Measurements from ENCODE around the gene GRID1.

DNA sequence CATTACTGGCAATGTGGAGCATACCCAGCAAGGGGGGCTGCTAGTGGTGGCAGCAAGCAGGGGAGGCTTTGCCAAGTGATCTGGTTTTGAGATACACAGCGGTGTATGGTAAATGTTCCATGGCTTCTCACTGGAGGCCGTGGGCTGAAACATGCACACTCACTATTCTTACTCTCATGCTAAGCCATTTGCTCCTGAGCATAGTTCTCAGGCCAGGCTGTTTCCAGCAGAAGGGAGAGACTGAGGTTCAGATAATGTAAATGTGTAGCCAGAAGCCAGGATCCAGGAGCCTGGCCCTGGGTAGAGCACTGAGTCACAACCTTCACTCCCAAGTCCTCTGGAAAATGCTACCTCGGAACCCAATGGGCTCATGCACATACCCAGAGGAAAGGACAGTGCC, 757.9 kb downstream of the GRID1 start:
- TF ChIP-seq POLR2AphosphoS5 (IDR thresholded peaks at IDR 0.05; ENCODE audit: borderline replicate concordance, low read depth, low read length) (no peak), EZH2 (IDR thresholded peaks at IDR 0.05) (no peak)
